ENCODE results near the gene JPT1.

JPT1 gene

DNA sequence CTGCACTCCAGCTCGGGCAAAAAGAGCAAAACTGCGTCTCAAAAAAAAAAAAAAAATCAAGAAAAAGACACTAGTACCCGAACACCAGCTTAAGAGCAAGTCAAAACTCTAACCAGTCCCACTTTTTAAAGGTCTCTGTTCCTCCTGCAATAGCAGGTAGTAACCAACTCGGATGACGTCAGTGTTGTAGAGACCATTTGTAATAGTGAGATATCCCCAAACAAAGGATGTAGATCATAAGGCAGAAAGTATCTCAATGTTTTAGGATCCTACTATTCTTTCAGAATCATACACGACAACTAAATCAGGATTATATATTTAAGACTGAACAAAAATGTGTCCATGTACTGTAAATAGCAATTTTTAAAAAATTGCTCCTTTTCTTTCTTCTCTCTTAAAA, 2.4 kb downstream of the JPT1 start:
- ATAC-seq (ENCODE audit: insufficient read depth, low read depth) (no peak), DNase-seq (no peak)
- H3K9me3 ChIP-seq (ENCODE audit: insufficient read depth, low read length, severe bottlenecking) = no peaks in the 10 kb centered on the region
- H3K36me3 ChIP-seq (ENCODE audit: insufficient read depth, low read length) = peaks cover 27% of the 10 kb centered on the region
- H4K20me1 ChIP-seq (ENCODE audit: insufficient read depth, low read length) = peaks cover 22% of the 10 kb centered on the region; the same call in 1 of the 2 replicates
- H3K4me1 ChIP-seq (ENCODE audit: insufficient read depth, low read length) = peaks cover 30% of the 10 kb centered on the region
- peaks cover 70% of the 10 kb centered on the region for H3K79me2 ChIP-seq (ENCODE audit: insufficient read depth, low read length)
- no peak for TF ChIP-seq CTCF (IDR thresholded peaks at IDR 0.05; ENCODE audit: borderline replicate concordance, extremely low read depth, low read length, poor library complexity, severe bottlenecking)
- no peak for TF ChIP-seq EZH2 (IDR thresholded peaks at IDR 0.05; ENCODE audit: borderline replicate concordance, low read depth, low read length, severe bottlenecking)
- peak overlapping the region; percentile 92 for H3K9ac ChIP-seq (ENCODE audit: low read depth, low read length)
- no peaks in the 10 kb centered on the region for H3K27me3 ChIP-seq (ENCODE audit: insufficient read depth, low read length, poor library complexity)
- H3K4me2 ChIP-seq (ENCODE audit: insufficient read depth, low read length) = peak overlapping the region; percentile 67
- H2AFZ ChIP-seq (ENCODE audit: low read depth, low read length) = no peak overlapping the region
- H3K4me3 ChIP-seq (ENCODE audit: low read depth in 1 of 2, low read length in 2 of 2) = peak overlapping the region in 1 of 2 experiments; percentile 98; a peak in 2 of 4 replicates
- no peak overlapping the region for H3K27ac ChIP-seq (ENCODE audit: low read length)

GRCh38 chr17:75147878-75148546, 6.3 kb downstream of the JPT1 start:
- Histone ChIP-seq H3K27ac (ENCODE audit: low read length) (no peak overlapping the region), H3K4me3 (ENCODE audit: low read depth in 1 of 2, low read length in 2 of 2) (no peak overlapping the region), H3K9me3 (ENCODE audit: insufficient read depth, low read length, severe bottlenecking) (no peaks in the 10 kb centered on the region), H3K4me1 (ENCODE audit: insufficient read depth, low read length) (peaks cover 18% of the 10 kb centered on the region), H3K79me2 (ENCODE audit: insufficient read depth, low read length) (peaks cover 71% of the 10 kb centered on the region), H3K36me3 (ENCODE audit: insufficient read depth, low read length) (peaks cover 66% of the 10 kb centered on the region), H3K9ac (ENCODE audit: low read depth, low read length) (no peak overlapping the region), H2AFZ (ENCODE audit: low read depth, low read length) (no peak overlapping the region), H3K27me3 (ENCODE audit: insufficient read depth, low read length, poor library complexity) (no peaks in the 10 kb centered on the region), H3K4me2 (ENCODE audit: insufficient read depth, low read length) (no peak overlapping the region), H4K20me1 (ENCODE audit: insufficient read depth, low read length) (peaks cover 20% of the 10 kb centered on the region; the same call in 1 of the 2 replicates)
- DNase-seq (no peak), ATAC-seq (ENCODE audit: insufficient read depth, low read depth) (no peak)
- TF ChIP-seq CTCF (IDR thresholded peaks at IDR 0.05; ENCODE audit: borderline replicate concordance, extremely low read depth, low read length, poor library complexity, severe bottlenecking) = no peak
- no peak for TF ChIP-seq EZH2 (IDR thresholded peaks at IDR 0.05; ENCODE audit: borderline replicate concordance, low read depth, low read length, severe bottlenecking)

DNA sequence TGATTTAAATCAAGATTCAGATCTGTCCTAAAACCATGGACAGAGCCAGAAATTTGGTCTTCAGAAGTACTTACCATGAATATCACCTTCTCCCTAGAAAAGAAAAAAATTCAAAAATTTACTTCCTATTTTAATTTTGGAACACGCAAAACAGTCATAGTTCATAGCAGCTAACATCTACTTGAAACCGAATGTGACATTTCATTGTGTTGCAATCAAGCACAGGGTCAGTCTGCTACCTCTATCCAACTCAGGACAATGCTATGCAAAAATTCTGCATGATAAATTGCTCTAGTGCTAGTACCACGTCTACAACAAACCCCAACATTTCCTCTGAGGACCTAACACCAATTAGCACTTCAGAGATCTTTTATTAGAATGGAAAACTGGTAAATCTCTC, 7.7 kb downstream of the JPT1 start:
- Histone ChIP-seq H3K4me1 (ENCODE audit: insufficient read depth, low read length) (peaks cover 13% of the 10 kb centered on the region), H3K27ac (ENCODE audit: low read length) (no peak overlapping the region), H3K27me3 (ENCODE audit: insufficient read depth, low read length, poor library complexity) (no peaks in the 10 kb centered on the region), H4K20me1 (ENCODE audit: insufficient read depth, low read length) (peaks cover 16% of the 10 kb centered on the region; the same call in 1 of the 2 replicates), H3K4me2 (ENCODE audit: insufficient read depth, low read length) (no peak overlapping the region), H3K9ac (ENCODE audit: low read depth, low read length) (no peak overlapping the region), H3K4me3 (ENCODE audit: low read depth in 1 of 2, low read length in 2 of 2) (no peak overlapping the region), H3K79me2 (ENCODE audit: insufficient read depth, low read length) (peaks cover 62% of the 10 kb centered on the region), H3K9me3 (ENCODE audit: insufficient read depth, low read length, severe bottlenecking) (no peaks in the 10 kb centered on the region), H2AFZ (ENCODE audit: low read depth, low read length) (no peak overlapping the region), H3K36me3 (ENCODE audit: insufficient read depth, low read length) (peaks cover 78% of the 10 kb centered on the region)
- no peak for TF ChIP-seq EZH2 (IDR thresholded peaks at IDR 0.05; ENCODE audit: borderline replicate concordance, low read depth, low read length, severe bottlenecking)
- TF ChIP-seq CTCF (IDR thresholded peaks at IDR 0.05; ENCODE audit: borderline replicate concordance, extremely low read depth, low read length, poor library complexity, severe bottlenecking) = no peak
- DNase-seq (no peak), ATAC-seq (ENCODE audit: insufficient read depth, low read depth) (no peak)
